ENCODE results near the gene ACADL. TPM values are rescaled to one million over a fixed set of nuclear protein-coding genes. Genes with fewer than 3 reads are reported as not detected.

ACADL gene
- total and polyA plus RNA-seq, 2 of the 13 experiments (the other 11 are each of a cell fraction or from before 2014, with no cell fraction given), result not detected

DNA sequence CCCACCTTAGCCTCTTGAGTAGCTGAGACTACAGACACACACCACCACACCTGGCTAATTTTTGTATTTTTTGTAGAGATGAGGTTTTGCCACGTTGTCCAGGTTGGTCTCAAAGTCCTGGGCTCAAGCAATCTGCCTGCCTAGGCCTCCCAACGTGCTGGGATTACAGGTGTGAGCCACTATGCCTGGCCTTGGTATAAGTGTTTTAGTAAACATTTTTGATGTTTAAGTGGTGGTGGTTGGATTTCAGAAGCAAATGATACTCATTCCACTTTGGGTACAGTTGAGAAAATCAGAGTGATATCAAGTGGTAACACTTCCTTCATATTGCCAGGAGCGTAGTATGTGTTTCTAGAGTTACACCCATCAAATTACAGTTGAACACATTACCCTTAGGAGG lies 25.4 kb downstream of the ACADL start (continued):
- TF ChIP-seq, protein P1, sequence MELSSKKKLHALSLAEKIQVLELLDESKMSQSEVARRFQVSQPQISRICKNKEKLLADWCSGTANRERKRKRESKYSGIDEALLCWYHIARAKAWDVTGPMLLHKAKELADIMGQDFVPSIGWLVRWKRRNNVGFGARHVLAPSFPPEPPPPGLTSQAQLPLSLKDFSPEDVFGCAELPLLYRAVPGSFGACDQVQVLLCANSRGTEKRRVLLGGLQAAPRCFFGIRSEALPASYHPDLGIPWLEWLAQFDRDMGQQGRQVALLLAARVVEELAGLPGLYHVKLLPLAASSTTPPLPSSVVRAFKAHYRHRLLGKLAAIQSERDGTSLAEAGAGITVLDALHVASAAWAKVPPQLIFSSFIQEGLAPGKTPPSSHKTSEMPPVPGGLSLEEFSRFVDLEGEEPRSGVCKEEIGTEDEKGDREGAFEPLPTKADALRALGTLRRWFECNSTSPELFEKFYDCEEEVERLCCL (CRISPR knock-in tag; IDR thresholded peaks at IDR 0.05; ENCODE audit: borderline replicate concordance), result no peak
- TF ChIP-seq CHCHD3 (CRISPR knock-in tag; IDR thresholded peaks at IDR 0.05), result no peak

DNA sequence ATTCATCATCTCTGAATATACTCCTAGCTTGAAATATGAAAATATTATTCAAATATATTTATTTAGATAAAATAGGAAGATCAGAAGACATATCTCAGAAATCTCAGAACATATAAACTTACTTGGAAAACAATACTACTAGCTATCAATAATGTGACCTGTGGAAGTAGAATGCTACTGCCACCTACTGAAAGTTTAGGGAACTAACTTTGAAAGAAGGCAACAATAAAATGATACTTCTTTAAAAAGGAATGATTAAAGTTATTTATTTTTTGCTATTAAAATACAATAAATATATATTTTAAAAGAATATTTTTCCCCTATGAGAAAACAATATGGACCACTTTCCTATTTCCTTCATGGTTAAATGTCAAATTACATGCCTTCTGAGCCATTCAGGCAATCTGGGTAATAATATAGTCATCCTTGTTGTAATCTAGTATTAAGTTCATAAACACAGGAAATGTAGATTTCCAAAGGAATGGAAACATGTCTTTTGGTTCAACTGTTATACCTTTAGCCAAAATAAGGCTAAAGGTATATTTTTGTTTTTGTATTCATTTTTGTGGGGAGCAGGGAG lies 26.0 kb downstream of the ACADL start:
- H4K20me1 ChIP-seq (ENCODE audit: insufficient read depth, low read length), result no peaks in the 10 kb centered on the region
- H3K4me1 ChIP-seq (ENCODE audit: insufficient read depth, low read length), result peaks cover 7% of the 10 kb centered on the region; the same call in 1 of the 2 replicates
- H3K9me3 ChIP-seq (ENCODE audit: low read length), result no peaks in the 10 kb centered on the region
- H3K79me2 ChIP-seq (ENCODE audit: insufficient read depth, low read length), result no peaks in the 10 kb centered on the region
- H3K27me3 ChIP-seq (ENCODE audit: control insufficient read depth in 1 of 2, insufficient read depth in 2 of 2, low read length in 2 of 2), result no peaks in the 10 kb centered on the region
- ChIA-PET POLR2A (interaction anchor here (1.0 kb wide), 1 partner anchor 28 kb away, joined by 3 read pairs; the partner anchor contains the start of gene KANSL1L), CTCF (ENCODE audit: low intra/inter-chr PET ratio, low total read pairs) (interaction anchor here (0.8 to 2.1 kb wide), 4 partner anchors 200 to 403 kb away, joined by 3 to 39 read pairs (median 4); no protein-coding TSS in a partner anchor)
- BruUV-seq (replicated peaks), result no TSS peak
- H3K27ac ChIP-seq (ENCODE audit: extremely low read length, insufficient read depth, low read length), result no peak overlapping the region
- TF ChIP-seq, protein P2, sequence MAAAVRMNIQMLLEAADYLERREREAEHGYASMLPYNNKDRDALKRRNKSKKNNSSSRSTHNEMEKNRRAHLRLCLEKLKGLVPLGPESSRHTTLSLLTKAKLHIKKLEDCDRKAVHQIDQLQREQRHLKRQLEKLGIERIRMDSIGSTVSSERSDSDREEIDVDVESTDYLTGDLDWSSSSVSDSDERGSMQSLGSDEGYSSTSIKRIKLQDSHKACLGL (CRISPR knock-in tag; IDR thresholded peaks at IDR 0.05), result no peak
- TF ChIP-seq MIER3 (CRISPR knock-in tag; IDR thresholded peaks at IDR 0.05; ENCODE audit: borderline replicate concordance) (no peak), NFKBIZ (CRISPR knock-in tag; IDR thresholded peaks at IDR 0.05) (no peak), STAG1 (CRISPR knock-in tag; IDR thresholded peaks at IDR 0.05) (peak; percentile 74), FOSL1 (CRISPR knock-in tag; IDR thresholded peaks at IDR 0.05; ENCODE audit: borderline replicate concordance) (no peak), SMC3 (IDR thresholded peaks at IDR 0.05; ENCODE audit: low read length) (peak; percentile 74)
- TF ChIP-seq, protein P3, sequence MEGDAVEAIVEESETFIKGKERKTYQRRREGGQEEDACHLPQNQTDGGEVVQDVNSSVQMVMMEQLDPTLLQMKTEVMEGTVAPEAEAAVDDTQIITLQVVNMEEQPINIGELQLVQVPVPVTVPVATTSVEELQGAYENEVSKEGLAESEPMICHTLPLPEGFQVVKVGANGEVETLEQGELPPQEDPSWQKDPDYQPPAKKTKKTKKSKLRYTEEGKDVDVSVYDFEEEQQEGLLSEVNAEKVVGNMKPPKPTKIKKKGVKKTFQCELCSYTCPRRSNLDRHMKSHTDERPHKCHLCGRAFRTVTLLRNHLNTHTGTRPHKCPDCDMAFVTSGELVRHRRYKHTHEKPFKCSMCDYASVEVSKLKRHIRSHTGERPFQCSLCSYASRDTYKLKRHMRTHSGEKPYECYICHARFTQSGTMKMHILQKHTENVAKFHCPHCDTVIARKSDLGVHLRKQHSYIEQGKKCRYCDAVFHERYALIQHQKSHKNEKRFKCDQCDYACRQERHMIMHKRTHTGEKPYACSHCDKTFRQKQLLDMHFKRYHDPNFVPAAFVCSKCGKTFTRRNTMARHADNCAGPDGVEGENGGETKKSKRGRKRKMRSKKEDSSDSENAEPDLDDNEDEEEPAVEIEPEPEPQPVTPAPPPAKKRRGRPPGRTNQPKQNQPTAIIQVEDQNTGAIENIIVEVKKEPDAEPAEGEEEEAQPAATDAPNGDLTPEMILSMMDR (CRISPR knock-in tag; IDR thresholded peaks at IDR 0.05), result peak; percentile 60
- DNase-seq (ENCODE audit: low spot score), result peak; percentile 31
- peak; percentile 21 for FAIRE-seq
- ATAC-seq, result no peak
- no peak overlapping the region for H3K4me2 ChIP-seq (ENCODE audit: low read depth, low read length)
- H3K9ac ChIP-seq (ENCODE audit: insufficient read depth, low read depth, low read length), result no peak overlapping the region
- no peak overlapping the region for H2AFZ ChIP-seq (ENCODE audit: low read length)
- H3K4me3 ChIP-seq (replicated peaks in 1 of 3; ENCODE audit: insufficient read depth in 1 of 3, low read depth in 2 of 3, low read length in 3 of 3), result no peak overlapping the region
- H3K36me3 ChIP-seq (replicated peaks in 1 of 2; ENCODE audit: control insufficient read depth in 1 of 2, insufficient read depth in 2 of 2, low read length in 2 of 2), result no peaks in the 10 kb centered on the region
- in situ Hi-C loops (cut with HindIII; ENCODE audit: extremely low pct_ligation_motif_present, low pct_unique_long_range_greater_than_20kb) (loop anchor here (5.0 to 25.0 kb wide), 3 partner anchors 127 to 1812 kb away; no protein-coding TSS in a partner anchor), intact Hi-C loops (cut with micrococcal nuclease; ENCODE audit: unreplicated experiment) (loop anchor here (1.0 to 5.0 kb wide), 5 partner anchors 198 to 1804 kb away; no protein-coding TSS in a partner anchor)

Measured in HepG2 (cell line).